ENCODE data around the gene OSBPL5. TPM values are rescaled to one million over a fixed set of nuclear protein-coding genes. Genes with fewer than 3 reads are reported as not detected.

Gene OSBPL5
- total RNA-seq, 4 donors from 2014 or later, result 12.9 to 64.2 (median 22.3) TPM

GRCh38 chr11:3132271-3132781 is 32.8 kb downstream of the OSBPL5 start:
- TF ChIP-seq CTCF (IDR thresholded peaks at IDR 0.05; ENCODE audit: low read depth), result no peak

- TF ChIP-seq CTCF (IDR thresholded peaks at IDR 0.05; ENCODE audit: low read depth), result no peak
These were observed 33.7 kb downstream of the OSBPL5 start for GRCh38 chr11:3131330-3131941.

GRCh38 chr11:3130269-3131071 is 34.6 kb downstream of the OSBPL5 start:
- TF ChIP-seq CTCF (IDR thresholded peaks at IDR 0.05; ENCODE audit: low read depth), result no peak

GRCh38 chr11:3129591-3130268 is 35.4 kb downstream of the OSBPL5 start:
- no peak for TF ChIP-seq CTCF (IDR thresholded peaks at IDR 0.05; ENCODE audit: low read depth)

GRCh38 chr11:3129181-3129590 is 35.9 kb downstream of the OSBPL5 start:
- no peak for TF ChIP-seq CTCF (IDR thresholded peaks at IDR 0.05; ENCODE audit: low read depth)

- TF ChIP-seq CTCF (IDR thresholded peaks at IDR 0.05; ENCODE audit: low read depth), result no peak
These were observed 36.5 kb downstream of the OSBPL5 start for GRCh38 chr11:3128356-3129180.

All from subcutaneous adipose tissue (tissue), 4 donors.